Esophagus (tissue), 2 donors: ENCODE data around the gene MST1R. TPM values are rescaled to one million over a fixed set of nuclear protein-coding genes. Genes with fewer than 3 reads are reported as not detected.
A peak's percentile ranks its signal among the peaks of the same experiment; 100 is the strongest.
"Not testable (repeated sequence)": the region's sequence is repeated elsewhere in the genome, so short reads cannot be mapped to it uniquely, and the experiment has no call there.

Experiments
- H3K27ac ChIP-seq, 2 donors: one replicate each; pipeline ENCODE4 v1.5.1; 2013; ENCODE audit warnings: low read depth in 2 of 2, mild to moderate bottlenecking in 2 of 2, inconsistent platforms in 1 of 2, low read length in 1 of 2, moderate library complexity in 1 of 2
- H3K27me3 ChIP-seq, 2 donors: one replicate each; pipeline ENCODE4 v1.6.1; 2013; ENCODE audit warnings: low read length in 2 of 2, control low read depth in 1 of 2, mild to moderate bottlenecking in 1 of 2; ENCODE audit not compliant: insufficient read depth in 2 of 2, control insufficient read depth in 1 of 2
- H3K36me3 ChIP-seq, 2 donors: one replicate each; pipeline ENCODE4 v1.6.1; 2013; ENCODE audit warnings: low read length in 1 of 2; ENCODE audit not compliant: control insufficient read depth in 2 of 2, insufficient read depth in 2 of 2
- H3K4me1 ChIP-seq, 2 donors: one replicate each; pipeline ENCODE4 v1.6.1; 2013; ENCODE audit warnings: low read length in 1 of 2; ENCODE audit not compliant: control insufficient read depth in 2 of 2, insufficient read depth in 2 of 2
- H3K4me3 ChIP-seq, 2 donors: one replicate each; pipeline ENCODE4 v1.5.1; 2013; ENCODE audit warnings: low read length in 2 of 2, mild to moderate bottlenecking in 2 of 2, low read depth in 1 of 2, moderate library complexity in 1 of 2
- H3K9me3 ChIP-seq, 2 donors: one replicate each; pipeline ENCODE4 v1.6.1; 2013; ENCODE audit warnings: mild to moderate bottlenecking in 2 of 2, low read depth in 1 of 2, low read length in 1 of 2, moderate library complexity in 1 of 2; ENCODE audit not compliant: control insufficient read depth in 2 of 2, insufficient read depth in 1 of 2
- WGBS, 2 donors: extraction: QIAGEN DNeasy Blood & Tissue Kit; methylation state at CpG; one replicate each; pipeline ENCODE4 v1.1.7; 2013; 5-methylcytosine and 5-hydroxymethylcytosine counted together
- polyA plus RNA-seq, 2 donors: library from polyadenylated mRNA; stranded (reverse); fragments of 200-250 nt; gene quantifications; one replicate each; pipeline ENCODE4 v1.2.3, GENCODE V29; 2013
- donor health status: healthy with polysubstance abuse.
- donor health status: Bipolar disorder and iron deficiency.

MST1R gene
- polyA plus RNA-seq, 2 donors, result 23.6 to 53.4 TPM

DNA sequence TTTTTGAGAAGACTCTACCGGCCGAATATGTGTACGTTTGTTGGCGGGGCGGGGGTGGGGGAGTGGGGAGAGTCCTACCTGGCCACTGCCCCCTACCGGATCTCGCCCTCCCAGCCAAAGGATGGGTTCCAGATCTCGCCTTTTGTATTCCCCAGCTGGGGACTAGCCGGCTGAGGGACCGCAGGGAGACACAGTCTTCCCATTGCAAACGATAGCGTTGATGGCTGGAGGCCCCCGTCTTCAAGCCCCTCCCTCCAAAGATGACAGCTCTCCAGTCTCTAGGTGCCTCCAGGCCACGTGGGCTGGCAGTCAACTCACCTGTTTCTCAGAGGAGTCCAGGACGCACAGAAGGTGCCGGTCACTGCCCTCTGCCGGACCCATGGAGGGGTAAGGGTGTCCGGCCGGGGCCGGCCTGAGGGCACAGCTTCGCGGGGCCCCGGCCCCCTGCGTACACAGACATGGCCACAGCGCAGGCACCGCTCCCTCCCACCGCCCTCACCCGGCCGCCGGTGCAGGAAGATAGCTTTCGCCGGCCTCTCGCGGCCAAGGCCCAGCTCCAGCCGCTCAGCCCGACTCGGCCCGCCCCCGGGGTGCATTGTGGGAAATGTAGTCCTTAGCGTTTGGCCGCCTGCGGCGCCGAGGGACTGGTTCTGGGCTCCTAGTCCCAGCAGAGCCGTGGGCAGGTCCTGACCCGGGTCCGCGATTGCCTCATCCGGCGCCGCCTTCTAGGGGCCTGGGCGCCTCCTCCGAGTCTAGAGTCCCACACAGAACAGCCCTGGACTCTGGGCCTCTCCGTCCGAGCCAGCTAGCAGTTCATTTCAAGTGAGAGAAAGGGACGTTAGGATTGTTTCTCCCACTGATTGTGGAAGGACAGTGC is 25.9 kb upstream of the MST1R start, which contains the start of gene MON1A:
MON1A (minus strand) TSS at position 521 of the 877 bp plus-strand sequence. CDS start 16,465 bp downstream, outside the sequence.
- H3K9me3 ChIP-seq, result no peaks in the 10 kb centered on the region
- H3K4me3 ChIP-seq, result peak within 1 kb of the TSS; percentile 55 to 78
- 1 to 2% methylated on average over 51 to 56 of the region's 56 CpGs for WGBS, 2 donors
- H3K27me3 ChIP-seq, result no peaks in the 10 kb centered on the region
- peak within 1 kb of the TSS; percentile 76 to 89 for H3K27ac ChIP-seq
- peaks cover 0 to 5% of the 10 kb centered on the region in 2 donors for H3K4me1 ChIP-seq
- no peaks in the 10 kb centered on the region for H3K36me3 ChIP-seq

GRCh38 chr3:49928481-49929017 is 24.9 kb upstream of the MST1R start:
- H3K4me1 ChIP-seq, result peaks cover 0 to 5% of the 10 kb centered on the region in 2 donors
- 70 to 75% methylated on average over 5 of the region's 5 CpGs for WGBS, 2 donors
- H3K27ac ChIP-seq, result no peak overlapping the region

DNA sequence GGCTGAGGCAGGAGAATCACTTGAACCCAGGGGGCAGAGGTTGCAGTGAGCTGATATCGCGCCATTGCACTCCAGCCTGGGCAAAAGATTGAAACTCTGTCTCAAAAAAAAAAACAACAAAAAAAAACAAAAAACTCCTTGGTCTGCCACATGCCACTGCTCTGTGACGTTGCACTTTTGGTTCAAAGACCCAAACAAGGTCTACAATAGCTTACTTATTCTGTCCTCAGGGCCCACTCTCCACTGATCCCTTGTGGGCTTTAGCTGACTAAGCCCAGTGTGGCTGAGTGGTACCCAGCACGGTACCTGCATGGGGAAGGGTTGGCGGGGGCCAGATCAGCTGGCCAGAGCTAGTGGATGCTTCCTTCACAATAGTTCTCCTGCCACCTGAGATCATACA is 24.1 kb upstream of the MST1R start:
- H3K4me3 ChIP-seq, result no peak overlapping the region
- 85 to 94% methylated on average over 5 of the region's 5 CpGs for WGBS, 2 donors
- H3K36me3 ChIP-seq, result no peaks in the 10 kb centered on the region
- H3K4me1 ChIP-seq, result peaks cover 0 to 5% of the 10 kb centered on the region in 2 donors
- no peak overlapping the region for H3K27ac ChIP-seq
- H3K9me3 ChIP-seq, result no peaks in the 10 kb centered on the region
- H3K27me3 ChIP-seq, result no peaks in the 10 kb centered on the region

More at GRCh38 chr3:49928481-49929017, 24.9 kb upstream of the MST1R start:
- Histone ChIP-seq H3K36me3 (no peaks in the 10 kb centered on the region), H3K27me3 (no peaks in the 10 kb centered on the region), H3K4me3 (no peak overlapping the region), H3K9me3 (no peaks in the 10 kb centered on the region)

DNA sequence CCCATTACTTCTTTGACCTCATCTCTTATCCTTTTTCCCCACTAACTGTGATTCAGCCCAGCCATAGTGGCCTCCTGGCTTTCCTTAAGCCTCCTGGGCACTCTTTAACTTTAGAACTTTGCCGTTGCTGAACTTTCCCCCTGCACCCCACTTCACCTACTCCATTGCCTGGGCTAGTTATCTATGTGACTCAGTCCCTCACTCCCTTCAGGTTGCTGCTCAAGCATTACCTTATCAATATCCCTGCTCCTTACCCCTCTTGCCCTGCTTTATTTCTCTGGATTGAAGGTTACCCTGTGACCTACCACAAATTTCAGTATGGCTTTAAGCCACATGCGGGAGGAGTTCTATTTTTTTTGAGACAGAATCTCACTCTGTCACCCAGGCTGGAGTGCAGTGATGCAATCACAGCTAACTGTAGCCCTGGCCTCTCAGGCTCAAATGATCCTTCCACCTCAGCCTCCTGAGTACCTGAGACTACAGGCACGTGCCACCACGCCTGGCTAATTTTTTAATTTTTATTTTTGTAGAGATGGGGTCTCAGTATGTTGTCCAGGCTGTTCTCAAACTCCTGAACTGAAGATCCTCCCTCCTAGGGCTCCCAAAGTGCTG is 22.6 kb upstream of the MST1R start:
- Histone ChIP-seq H3K27me3 (no peaks in the 10 kb centered on the region), H3K36me3 (no peaks in the 10 kb centered on the region), H3K4me1 (peaks cover 0 to 5% of the 10 kb centered on the region in 2 donors), H3K27ac (no peak overlapping the region), H3K4me3 (no peak overlapping the region), H3K9me3 (no peaks in the 10 kb centered on the region)
- WGBS, 2 donors, result 89 to 92% methylated on average over 4 of the region's 4 CpGs

DNA sequence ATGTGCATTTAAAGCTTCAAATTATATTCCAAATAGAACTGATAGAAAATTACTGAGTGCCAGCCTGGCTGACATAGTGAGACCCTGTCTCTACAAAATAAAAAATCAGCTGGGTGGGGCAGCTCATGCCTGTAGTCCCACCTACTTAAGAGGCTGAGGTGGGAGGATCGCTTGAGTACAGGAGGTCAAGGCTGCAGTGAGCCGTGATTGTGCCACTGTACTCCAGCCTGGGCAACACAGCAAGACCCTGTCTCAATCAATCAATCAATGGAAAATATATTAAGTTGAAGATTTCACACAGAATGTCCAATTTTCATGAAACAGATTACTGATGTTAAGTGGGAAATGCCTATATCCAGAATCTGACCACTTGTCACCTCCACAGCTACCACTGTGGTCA is 21.8 kb upstream of the MST1R start:
- H3K4me1 ChIP-seq, result peaks cover 0 to 5% of the 10 kb centered on the region in 2 donors
- H3K27me3 ChIP-seq, result no peaks in the 10 kb centered on the region
- WGBS, 2 donors, result 77 to 91% methylated on average over 2 of the region's 2 CpGs

GRCh38 chr3:49924683-49925082 is 21.0 kb upstream of the MST1R start:
- no peak overlapping the region for H3K27ac ChIP-seq
- no peaks in the 10 kb centered on the region for H3K27me3 ChIP-seq
- H3K36me3 ChIP-seq, result no peaks in the 10 kb centered on the region
- no peaks in the 10 kb centered on the region for H3K9me3 ChIP-seq
- H3K4me1 ChIP-seq, result peaks cover 0 to 5% of the 10 kb centered on the region in 2 donors
- H3K4me3 ChIP-seq, result no peak overlapping the region
- 48 to 59% methylated on average over 2 of the region's 2 CpGs for WGBS, 2 donors

More for the DNA sequence above, 21.8 kb upstream of the MST1R start:
- Histone ChIP-seq H3K36me3 (no peaks in the 10 kb centered on the region), H3K9me3 (no peaks in the 10 kb centered on the region), H3K27ac (no peak overlapping the region), H3K4me3 (no peak overlapping the region)

- H3K4me3 ChIP-seq, result not testable (repeated sequence)
Measured at GRCh38 chr3:49917806-49918590, 14.3 kb upstream of the MST1R start.

GRCh38 chr3:49916686-49917085 is 13.0 kb upstream of the MST1R start:
- Histone ChIP-seq H3K4me3 (no peak overlapping the region), H3K9me3 (no peaks in the 10 kb centered on the region), H3K27ac (no peak overlapping the region), H3K4me1 (peaks cover 0 to 2% of the 10 kb centered on the region in 2 donors), H3K36me3 (peaks cover 5% of the 10 kb centered on the region in 2 donors), H3K27me3 (no peaks in the 10 kb centered on the region)
- WGBS, 2 donors, result 87 to 89% methylated on average over 5 of the region's 5 CpGs

More at GRCh38 chr3:49917806-49918590, 14.3 kb upstream of the MST1R start:
- H3K36me3 ChIP-seq, H3K4me1 ChIP-seq, H3K9me3 ChIP-seq, H3K27me3 ChIP-seq, H3K27ac ChIP-seq: not testable (repeated sequence)
- WGBS, 2 donors, result 92% methylated on average over 19 of the region's 19 CpGs

- no peaks in the 10 kb centered on the region for H3K9me3 ChIP-seq
- H3K27ac ChIP-seq, result no peak overlapping the region
- H3K27me3 ChIP-seq, result no peaks in the 10 kb centered on the region
- no peak overlapping the region for H3K4me3 ChIP-seq
- WGBS, 2 donors, result 60 to 67% methylated on average over 2 of the region's 2 CpGs
- H3K4me1 ChIP-seq, result peaks cover 0 to 2% of the 10 kb centered on the region in 2 donors
- H3K36me3 ChIP-seq, result peaks cover 5 to 10% of the 10 kb centered on the region in 2 donors
Measured at GRCh38 chr3:49914906-49915305, 11.2 kb upstream of the MST1R start.
